H1 (cell line): ENCODE data around the gene PPM1G. TPM values are rescaled to one million over a fixed set of nuclear protein-coding genes. Genes with fewer than 3 reads are reported as not detected.

Experiments
- CTCF ChIA-PET: fragments of 300-600 bp; sonication (Branson Sonifier 250); formaldehyde crosslinking; loops from one replicate; lab custom pipeline; 2021; ENCODE audit not compliant: partially characterized antibody; lab: Charles Lee
- POLR2A ChIA-PET: fragments of 300-600 bp; sonication (Branson Sonifier 250); formaldehyde crosslinking; loops from one replicate; lab custom pipeline; 2021; ENCODE audit warnings: inconsistent platforms; ENCODE audit not compliant: partially characterized antibody; lab: Charles Lee
- DNase-seq, 2 experiments: peaks; one replicate each; pipeline versions ENCODE4 v3.0.0 to v3.0.0-alpha.2; 2010 to 2022; ENCODE audit warnings: low spot score in 2 of 2, low read depth in 1 of 2, mixed read lengths in 1 of 2
- FAIRE-seq: peaks from 2 replicates; lab custom pipeline; 2011; peaks lifted over from hg19 to GRCh38; lab: Jason Lieb, UNC
- H2AFZ ChIP-seq: 2 replicates; pipeline ENCODE4 v1.8.1; 2012; ENCODE audit warnings: low read length, inconsistent platforms
- H2AK5ac ChIP-seq: 2 replicates; pipeline ENCODE4 v1.6.1; 2013; ENCODE audit warnings: low read depth, low read length
- H2BK120ac ChIP-seq: replicated peaks from 2 replicates; pipeline ENCODE3; 2013; ENCODE audit warnings: low read depth, low read length, inconsistent platforms
- H2BK12ac ChIP-seq: 2 replicates; pipeline ENCODE4 v1.6.1; 2013; ENCODE audit warnings: low read depth, low read length
- H2BK15ac ChIP-seq: 2 replicates; pipeline ENCODE4 v1.6.1; 2013; ENCODE audit warnings: low read length
- H2BK20ac ChIP-seq: 2 replicates; pipeline ENCODE4 v1.6.1; 2013; ENCODE audit warnings: low read length
- H2BK5ac ChIP-seq: 2 replicates; pipeline ENCODE4 v1.6.1; 2013; ENCODE audit warnings: low read depth, low read length
- H3K14ac ChIP-seq: 2 replicates; pipeline ENCODE4 v1.6.1; 2013; ENCODE audit warnings: inconsistent platforms; ENCODE audit not compliant: insufficient read length
- H3K18ac ChIP-seq: 2 replicates; pipeline ENCODE4 v1.6.1; 2013; ENCODE audit warnings: low read length; ENCODE audit errors: extremely low read depth
- H3K23ac ChIP-seq: 2 replicates; pipeline ENCODE4 v1.6.1; 2013; ENCODE audit warnings: inconsistent platforms; ENCODE audit not compliant: insufficient read length
- H3K23me2 ChIP-seq: 2 replicates; pipeline ENCODE4 v1.6.1; 2013; ENCODE audit warnings: low read depth, low read length
- H3K27ac ChIP-seq: 2 replicates; pipeline ENCODE4 v1.6.1; 2011; ENCODE audit warnings: low read depth, low read length, inconsistent platforms
- H3K27me3 ChIP-seq, 4 experiments: replicated peaks in 1 of 4; 1 replicate in 1 of 4; 2 replicates in 3 of 4; pipeline versions ENCODE4 v1.6.1 to v1.8.1; 2011 to 2013; ENCODE audit warnings: low read length in 3 of 4, mild to moderate bottlenecking in 3 of 4, inconsistent platforms in 2 of 4, mixed read lengths in 2 of 4, moderate library complexity in 1 of 4; ENCODE audit not compliant: control insufficient read depth in 3 of 4, insufficient read depth in 3 of 4; ENCODE audit errors: extremely low read depth in 1 of 4
- H3K36me3 ChIP-seq, 4 experiments: 2 replicates each; pipeline versions ENCODE4 v1.6.1 to v1.8.1; 2011 to 2013; ENCODE audit warnings: mild to moderate bottlenecking in 4 of 4, low read length in 3 of 4, moderate library complexity in 2 of 4, control low read depth in 1 of 4, inconsistent platforms in 1 of 4; ENCODE audit not compliant: insufficient read depth in 4 of 4, control insufficient read depth in 2 of 4
- H3K4ac ChIP-seq: replicated peaks from 2 replicates; pipeline ENCODE3; 2013; ENCODE audit warnings: low read length, low read depth, mixed read lengths, inconsistent platforms; ENCODE audit not compliant: insufficient read length
- H3K4me1 ChIP-seq, 4 experiments: replicated peaks in 1 of 4; 1 replicate in 1 of 4; 2 replicates in 3 of 4; pipeline versions ENCODE4 v1.6.1 to v1.8.1; 2011 to 2013; ENCODE audit warnings: low read length in 3 of 4, inconsistent platforms in 2 of 4, mixed read lengths in 1 of 4; ENCODE audit not compliant: insufficient read depth in 4 of 4, control insufficient read depth in 3 of 4
- H3K4me2 ChIP-seq, 2 experiments: 2 replicates each; pipeline versions ENCODE4 v1.6.1 to v1.8.1; 2011 to 2013; ENCODE audit warnings: low read depth in 2 of 2, low read length in 2 of 2, control low read depth in 1 of 2, inconsistent platforms in 1 of 2, mild to moderate bottlenecking in 1 of 2; ENCODE audit not compliant: insufficient read depth in 1 of 2
- H3K4me3 ChIP-seq, 4 experiments: fragments of 200-600, 300-600 bp in 1 of 4; sonication (generic), shearing (Covaris generic), sonication (Bioruptor Twin) in 1 of 4; 2 replicates each; pipeline versions ENCODE4 v1.5.1 to v1.8.1; 2011 to 2016; ENCODE audit warnings: low read length in 4 of 4, low read depth in 3 of 4, control low read depth in 2 of 4, inconsistent platforms in 2 of 4, mild to moderate bottlenecking in 2 of 4, mixed read lengths in 1 of 4, moderate library complexity in 1 of 4; ENCODE audit not compliant: insufficient read depth in 2 of 4; ENCODE audit errors: extremely low read depth in 1 of 4
- H3K56ac ChIP-seq: replicated peaks from 2 replicates; pipeline ENCODE3; 2013; ENCODE audit warnings: low read depth, mild to moderate bottlenecking, mixed read lengths, low read length, inconsistent platforms; ENCODE audit not compliant: insufficient read length
- H3K79me1 ChIP-seq: 2 replicates; pipeline ENCODE4 v1.6.1; 2013; ENCODE audit warnings: low read depth, low read length, control low read depth
- H3K79me2 ChIP-seq, 2 experiments: 2 replicates each; pipeline versions ENCODE4 v1.6.1 to v1.8.1; 2012 to 2013; ENCODE audit warnings: low read length in 2 of 2, mild to moderate bottlenecking in 2 of 2, inconsistent platforms in 1 of 2; ENCODE audit not compliant: insufficient read depth in 2 of 2, control insufficient read depth in 1 of 2
- H3K9ac ChIP-seq, 4 experiments: replicated peaks in 1 of 4; 1 replicate in 1 of 4; 2 replicates in 3 of 4; pipeline versions ENCODE4 v1.6.1 to v1.8.1; 2011 to 2013; ENCODE audit warnings: low read depth in 3 of 4, low read length in 3 of 4, control low read depth in 2 of 4, mild to moderate bottlenecking in 2 of 4, moderate library complexity in 2 of 4, inconsistent platforms in 1 of 4; ENCODE audit errors: extremely low read depth in 1 of 4
- H3K9me3 ChIP-seq, 2 experiments: 2 replicates each; pipeline versions ENCODE4 v1.6.1 to v1.8.1; 2012 to 2013; ENCODE audit warnings: mild to moderate bottlenecking in 2 of 2, moderate library complexity in 2 of 2, control low read depth in 1 of 2, inconsistent platforms in 1 of 2, low read depth in 1 of 2, low read length in 1 of 2, mixed read lengths in 1 of 2; ENCODE audit not compliant: insufficient read depth in 2 of 2
- H4K20me1 ChIP-seq, 2 experiments: replicated peaks in 1 of 2; 2 replicates each; pipeline versions ENCODE3 to v1.8.1; 2011 to 2013; ENCODE audit warnings: inconsistent platforms in 2 of 2, low read length in 2 of 2, mild to moderate bottlenecking in 1 of 2; ENCODE audit not compliant: insufficient read depth in 2 of 2, control insufficient read depth in 1 of 2
- H4K5ac ChIP-seq: 2 replicates; pipeline ENCODE4 v1.6.1; 2013; ENCODE audit warnings: low read length, low read depth, mixed read lengths, inconsistent platforms; ENCODE audit not compliant: insufficient read length
- H4K8ac ChIP-seq: 2 replicates; pipeline ENCODE4 v1.8.0; 2013; ENCODE audit warnings: mild to moderate bottlenecking, moderate library complexity, low read length, inconsistent platforms; ENCODE audit not compliant: insufficient read depth; ENCODE audit errors: extremely low read depth
- H4K91ac ChIP-seq: replicated peaks from 2 replicates; pipeline ENCODE3; 2013; ENCODE audit warnings: low read length, mixed read lengths, inconsistent platforms; ENCODE audit not compliant: insufficient read length
- CBX5 ChIP-seq: fragments of 300-800, 300-1000 bp; sonication (generic); IDR thresholded peaks from 2 replicates; pipeline ENCODE4 v1.7.1; 2016; ENCODE audit warnings: antibody characterized with exemption, low read length, low read depth
- CBX8 ChIP-seq: fragments of 300-800, 300-1000 bp; sonication (generic); IDR thresholded peaks from 2 replicates; pipeline ENCODE4 v1.7.1; 2016; ENCODE audit warnings: low read depth, low read length, borderline replicate concordance
- EGR1 ChIP-seq: IDR thresholded peaks from 2 replicates; pipeline ENCODE4 v1.6.1; 2011; ENCODE audit warnings: low read depth, low read length, borderline replicate concordance
- JUND ChIP-seq: IDR thresholded peaks from 2 replicates; pipeline ENCODE4 v1.6.1; 2011; ENCODE audit warnings: mild to moderate bottlenecking, improper control_type of control experiment, low read length
- KDM5A ChIP-seq: fragments of 200-600 bp; IDR thresholded peaks from 2 replicates; pipeline ENCODE4 v1.7.1; 2012; ENCODE audit warnings: mild to moderate bottlenecking, low read length, inconsistent platforms, mixed read lengths
- SUZ12 ChIP-seq: fragments of 200-600 bp; sonication (generic); IDR thresholded peaks from 2 replicates; pipeline ENCODE4 v1.6.1; 2012; ENCODE audit warnings: mild to moderate bottlenecking, inconsistent platforms, low read length, moderate library complexity, mixed read lengths
- WGBS, 2 experiments: shearing (Covaris generic) in 1 of 2; methylation state at CpG; one replicate each; pipeline versions ENCODE4 v1.1.6 to v1.1.7; 2013 to 2015; ENCODE audit warnings: low lambda C conversion rate in 2 of 2, mixed read lengths in 2 of 2, inconsistent platforms in 1 of 2, low coverage in 1 of 2, missing lambda C conversion rate in 1 of 2; ENCODE audit not compliant: insufficient replicate concordance in 2 of 2, insufficient coverage in 1 of 2, insufficient read length in 1 of 2; ENCODE audit errors: extremely low coverage in 1 of 2, missing lambda C conversion rate in 1 of 2; 5-methylcytosine and 5-hydroxymethylcytosine counted together
- polyA plus RNA-seq, 7 experiments: library from polyadenylated mRNA; depleted of rRNA in 3 of 7; stranded (reverse) in 5 of 7; unstranded in 2 of 7; fragments of >200 nt in 5 of 7; fragments of 200-250 nt in 2 of 7; gene quantifications; 1 replicate in 5 of 7; 2 replicates in 1 of 7; 4 replicates in 1 of 7; pipeline versions ENCODE4 v1.2.1 to v1.2.3, GENCODE V29; 2011 to 2013; ENCODE audit warnings: missing spikeins in 2 of 7, mixed read lengths in 2 of 7
- total RNA-seq: library from RNA; stranded (reverse); fragmentation: NEBNext Ultra II Directional; extraction: Animal tissue kit (Norgen Biotek cat#: 25700); gene quantifications from 2 replicates; pipeline ENCODE4 v1.2.1, GENCODE V29; 2021

Gene PPM1G
- total and polyA plus RNA-seq, 2 of the 8 experiments (the other 6 are each of a cell fraction or from before 2014, with no cell fraction given): 73.3 to 203 TPM

- ChIA-PET CTCF (interaction anchor here (0.6 kb wide), 1 partner anchor 22 kb away, joined by 4 read pairs; no protein-coding TSS in a partner anchor), POLR2A (no interaction called here)
- H2BK15ac ChIP-seq: no peak overlapping the region
- no peak overlapping the region for H4K8ac ChIP-seq
- H2AK5ac ChIP-seq: no peak overlapping the region
- no peak overlapping the region for H3K56ac ChIP-seq
- H3K18ac ChIP-seq: no peak overlapping the region
- no peak overlapping the region for H3K4me3 ChIP-seq
- DNase-seq (no peak), FAIRE-seq (no peak)
- peaks cover 0 to under 1% (median 0%) of the 10 kb centered on the region in 4 experiments; a peak in 1 of 8 replicates for H3K36me3 ChIP-seq
- H2BK12ac ChIP-seq: no peak overlapping the region
- H3K9me3 ChIP-seq: no peaks in the 10 kb centered on the region
- H4K5ac ChIP-seq: no peak overlapping the region
- no peak overlapping the region for H2BK20ac ChIP-seq
- H4K20me1 ChIP-seq: peaks cover 0 to 2% of the 10 kb centered on the region in 2 experiments
- H3K4me2 ChIP-seq: no peak overlapping the region
- no peak overlapping the region for H3K9ac ChIP-seq
- peaks cover 7% of the 10 kb centered on the region for H3K23me2 ChIP-seq
- H3K4me1 ChIP-seq: peaks cover 0 to 5% (median 3%) of the 10 kb centered on the region in 4 experiments; a peak in 4 of 7 replicates
- H3K4ac ChIP-seq: no peak overlapping the region
- 88% methylated on average over 9 of the region's 9 CpGs; no CpG with 5 or more reads in 1 of the 2 experiments for WGBS, 2 experiments
- H4K91ac ChIP-seq: no peak overlapping the region
- H2AFZ ChIP-seq: no peak overlapping the region
- no peak overlapping the region for H3K14ac ChIP-seq
- H3K27ac ChIP-seq: no peak overlapping the region
- peaks cover 7 to 16% of the 10 kb centered on the region in 2 experiments for H3K79me2 ChIP-seq
- H2BK120ac ChIP-seq: no peak overlapping the region
- H3K23ac ChIP-seq: no peak overlapping the region
- no peaks in the 10 kb centered on the region for H3K79me1 ChIP-seq
- H3K27me3 ChIP-seq: no peaks in the 10 kb centered on the region
- no peak overlapping the region for H2BK5ac ChIP-seq
- TF ChIP-seq CBX5: no peak
- TF ChIP-seq CBX8: no peak
- TF ChIP-seq SUZ12: no peak
- no peak for TF ChIP-seq KDM5A
- TF ChIP-seq JUND: no peak
- TF ChIP-seq EGR1: no peak
Observed at GRCh38 chr2:27412419-27413152, 3.2 kb upstream of the PPM1G start.
